ENCODE data around the gene SMIM12.

SMIM12 gene, protein sequence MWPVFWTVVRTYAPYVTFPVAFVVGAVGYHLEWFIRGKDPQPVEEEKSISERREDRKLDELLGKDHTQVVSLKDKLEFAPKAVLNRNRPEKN

DNA sequence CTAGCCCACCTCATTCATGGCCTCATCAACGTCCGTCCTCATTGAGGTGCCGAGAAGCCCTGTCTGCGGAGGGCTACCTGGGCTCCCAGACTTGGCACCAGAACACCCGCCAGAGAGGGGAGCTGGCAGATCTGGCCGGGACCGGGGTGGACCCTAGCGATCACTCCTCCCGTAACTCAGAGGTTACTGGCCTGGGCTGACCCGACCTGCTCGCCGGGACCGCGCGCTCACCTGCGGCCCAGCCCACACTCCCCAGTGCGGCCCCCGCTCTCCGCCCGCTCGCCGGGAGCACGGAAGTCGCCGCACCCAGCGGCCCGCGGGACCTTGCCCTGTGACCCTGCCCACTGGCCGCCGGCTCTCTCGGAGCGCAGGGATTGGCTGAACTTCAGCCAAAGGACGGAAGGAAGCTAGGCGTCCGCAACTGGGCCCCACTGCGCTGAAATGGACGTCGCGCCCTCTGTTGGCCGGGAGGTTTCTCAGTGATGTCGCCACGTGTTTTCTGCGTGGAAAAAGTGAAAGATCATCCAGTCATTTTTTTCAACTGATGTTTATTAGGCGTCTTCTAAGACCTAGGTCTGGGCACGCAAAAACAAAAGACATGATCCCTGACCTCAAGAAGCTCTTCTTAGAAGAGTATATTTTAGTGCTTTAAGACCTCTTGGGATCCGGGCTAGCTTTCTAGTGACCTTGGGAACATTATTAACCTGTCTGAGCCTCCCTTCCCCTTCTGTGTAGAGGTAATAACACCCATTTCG is at the start of gene SMIM12:
Gene SMIM12 (minus strand): TSS at position 304 of the 755 bp plus-strand sequence. CDS start 3,772 bp downstream, outside the sequence.
- Histone ChIP-seq H3K4me3 (ENCODE audit: low read length) (peak within 1 kb of the TSS; percentile 98), H3K36me3 (ENCODE audit: control insufficient read depth, insufficient read depth, low read length) (peaks cover 4% of the 10 kb centered on the region), H3K9ac (ENCODE audit: low read length) (peak within 1 kb of the TSS; percentile 99), H3K4me1 (ENCODE audit: control insufficient read depth, insufficient read depth, low read length) (peaks cover 20% of the 10 kb centered on the region), H3K27me3 (ENCODE audit: control insufficient read depth, insufficient read depth, low read length) (no peaks in the 10 kb centered on the region), H3K9me3 (ENCODE audit: control insufficient read depth, low read length) (no peaks in the 10 kb centered on the region)

GRCh38 chr1:34908369-34908768 is 48.8 kb upstream of the SMIM12 start:
- Histone ChIP-seq H3K9ac (ENCODE audit: low read length) (no peak overlapping the region), H3K36me3 (ENCODE audit: control insufficient read depth, insufficient read depth, low read length) (no peaks in the 10 kb centered on the region), H3K4me1 (ENCODE audit: control insufficient read depth, insufficient read depth, low read length) (no peaks in the 10 kb centered on the region)

GRCh38 chr1:34907487-34908090 is 48.0 kb upstream of the SMIM12 start:
- no peaks in the 10 kb centered on the region for H3K9me3 ChIP-seq (ENCODE audit: control insufficient read depth, low read length)
- H3K9ac ChIP-seq (ENCODE audit: low read length): no peak overlapping the region
- no peaks in the 10 kb centered on the region for H3K27me3 ChIP-seq (ENCODE audit: control insufficient read depth, insufficient read depth, low read length)
- H3K4me3 ChIP-seq (ENCODE audit: low read length): no peak overlapping the region
- H3K36me3 ChIP-seq (ENCODE audit: control insufficient read depth, insufficient read depth, low read length): no peaks in the 10 kb centered on the region
- no peaks in the 10 kb centered on the region for H3K4me1 ChIP-seq (ENCODE audit: control insufficient read depth, insufficient read depth, low read length)

More at GRCh38 chr1:34908369-34908768, 48.8 kb upstream of the SMIM12 start:
- Histone ChIP-seq H3K4me3 (ENCODE audit: low read length) (no peak overlapping the region), H3K27me3 (ENCODE audit: control insufficient read depth, insufficient read depth, low read length) (no peaks in the 10 kb centered on the region), H3K9me3 (ENCODE audit: control insufficient read depth, low read length) (no peaks in the 10 kb centered on the region)

GRCh38 chr1:34906756-34907155 is 47.2 kb upstream of the SMIM12 start:
- Histone ChIP-seq H3K27me3 (ENCODE audit: control insufficient read depth, insufficient read depth, low read length) (peaks cover 5% of the 10 kb centered on the region), H3K9me3 (ENCODE audit: control insufficient read depth, low read length) (no peaks in the 10 kb centered on the region), H3K36me3 (ENCODE audit: control insufficient read depth, insufficient read depth, low read length) (no peaks in the 10 kb centered on the region), H3K4me3 (ENCODE audit: low read length) (no peak overlapping the region), H3K9ac (ENCODE audit: low read length) (no peak overlapping the region), H3K4me1 (ENCODE audit: control insufficient read depth, insufficient read depth, low read length) (no peaks in the 10 kb centered on the region)

DNA sequence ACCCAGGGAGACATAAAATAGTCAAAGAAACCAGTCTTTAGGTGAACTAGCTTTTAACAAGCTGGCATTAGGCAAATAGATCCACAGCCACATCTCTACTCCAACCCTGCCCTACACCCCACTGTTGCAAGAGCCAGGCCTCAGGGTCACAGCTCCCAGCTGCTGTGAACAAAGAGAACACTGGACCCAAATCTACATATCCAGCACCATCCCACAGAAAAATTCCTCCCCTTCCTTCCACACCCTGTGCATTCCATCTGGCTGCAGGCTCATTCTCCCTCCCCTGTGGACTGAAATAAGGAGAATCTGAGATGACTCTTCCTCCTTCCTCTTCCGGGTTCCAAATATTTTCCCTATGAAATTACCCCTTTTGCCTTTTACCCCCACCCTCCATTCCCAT is 46.7 kb upstream of the SMIM12 start:
- no peaks in the 10 kb centered on the region for H3K36me3 ChIP-seq (ENCODE audit: control insufficient read depth, insufficient read depth, low read length)
- peaks cover 5% of the 10 kb centered on the region for H3K27me3 ChIP-seq (ENCODE audit: control insufficient read depth, insufficient read depth, low read length)
- no peaks in the 10 kb centered on the region for H3K4me1 ChIP-seq (ENCODE audit: control insufficient read depth, insufficient read depth, low read length)
- no peak overlapping the region for H3K9ac ChIP-seq (ENCODE audit: low read length)
- H3K9me3 ChIP-seq (ENCODE audit: control insufficient read depth, low read length): no peaks in the 10 kb centered on the region
- H3K4me3 ChIP-seq (ENCODE audit: low read length): no peak overlapping the region

DNA sequence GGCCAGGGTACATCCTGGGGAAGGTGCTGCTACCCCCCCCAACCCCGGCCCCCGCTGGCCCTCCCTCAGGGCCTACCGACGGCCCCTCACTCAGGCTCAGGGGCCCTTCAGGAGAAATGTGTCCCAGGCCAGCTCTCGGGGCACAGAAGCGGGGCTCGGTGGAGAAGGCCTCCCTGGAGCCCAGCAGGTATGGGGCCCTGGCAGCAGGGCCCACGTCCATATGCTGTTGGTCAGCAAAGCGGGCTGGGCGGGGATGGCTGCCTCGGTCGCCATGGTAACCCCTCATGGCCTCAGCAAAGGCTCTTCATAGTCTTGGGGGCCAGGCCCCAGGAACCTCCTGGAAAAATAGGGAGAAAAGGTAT is 45.5 kb upstream of the SMIM12 start:
- Histone ChIP-seq H3K27me3 (ENCODE audit: control insufficient read depth, insufficient read depth, low read length) (peaks cover 5% of the 10 kb centered on the region), H3K4me3 (ENCODE audit: low read length) (no peak overlapping the region), H3K9me3 (ENCODE audit: control insufficient read depth, low read length) (no peaks in the 10 kb centered on the region), H3K9ac (ENCODE audit: low read length) (no peak overlapping the region), H3K36me3 (ENCODE audit: control insufficient read depth, insufficient read depth, low read length) (no peaks in the 10 kb centered on the region), H3K4me1 (ENCODE audit: control insufficient read depth, insufficient read depth, low read length) (no peaks in the 10 kb centered on the region)

- H3K4me3 ChIP-seq (ENCODE audit: low read length): no peak overlapping the region
- no peak overlapping the region for H3K9ac ChIP-seq (ENCODE audit: low read length)
- H3K4me1 ChIP-seq (ENCODE audit: control insufficient read depth, insufficient read depth, low read length): no peaks in the 10 kb centered on the region
- no peaks in the 10 kb centered on the region for H3K36me3 ChIP-seq (ENCODE audit: control insufficient read depth, insufficient read depth, low read length)
- no peaks in the 10 kb centered on the region for H3K9me3 ChIP-seq (ENCODE audit: control insufficient read depth, low read length)
- peaks cover 5% of the 10 kb centered on the region for H3K27me3 ChIP-seq (ENCODE audit: control insufficient read depth, insufficient read depth, low read length)
Measured at GRCh38 chr1:34904236-34905097, 44.9 kb upstream of the SMIM12 start.

DNA sequence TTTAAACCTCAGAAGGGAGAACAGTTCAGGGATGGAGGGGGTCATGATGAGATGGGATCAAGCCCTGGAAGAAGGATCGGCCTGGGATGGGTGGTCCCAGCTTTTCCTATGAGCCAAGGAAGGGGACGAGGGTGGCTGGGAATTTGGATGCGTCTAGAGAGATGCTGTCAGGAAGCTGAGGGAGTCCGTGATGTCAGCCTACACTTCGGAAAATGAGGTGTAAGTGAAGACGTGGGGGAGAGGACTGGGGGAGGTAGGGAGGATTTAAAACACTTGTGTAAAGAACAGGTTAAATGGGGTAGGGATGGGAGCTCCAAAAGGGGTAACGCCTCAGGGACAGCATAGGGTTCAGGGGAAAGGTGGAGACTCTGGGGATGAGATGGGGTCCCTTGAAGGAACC is 42.4 kb upstream of the SMIM12 start:
- Histone ChIP-seq H3K36me3 (ENCODE audit: control insufficient read depth, insufficient read depth, low read length) (no peaks in the 10 kb centered on the region), H3K27me3 (ENCODE audit: control insufficient read depth, insufficient read depth, low read length) (peaks cover 5% of the 10 kb centered on the region), H3K9me3 (ENCODE audit: control insufficient read depth, low read length) (no peaks in the 10 kb centered on the region), H3K4me1 (ENCODE audit: control insufficient read depth, insufficient read depth, low read length) (no peaks in the 10 kb centered on the region), H3K9ac (ENCODE audit: low read length) (no peak overlapping the region), H3K4me3 (ENCODE audit: low read length) (no peak overlapping the region)

- H3K36me3 ChIP-seq (ENCODE audit: control insufficient read depth, insufficient read depth, low read length): no peaks in the 10 kb centered on the region
- H3K4me3 ChIP-seq (ENCODE audit: low read length): no peak overlapping the region
- H3K9ac ChIP-seq (ENCODE audit: low read length): no peak overlapping the region
- H3K27me3 ChIP-seq (ENCODE audit: control insufficient read depth, insufficient read depth, low read length): peaks cover 5% of the 10 kb centered on the region
- no peaks in the 10 kb centered on the region for H3K9me3 ChIP-seq (ENCODE audit: control insufficient read depth, low read length)
- no peaks in the 10 kb centered on the region for H3K4me1 ChIP-seq (ENCODE audit: control insufficient read depth, insufficient read depth, low read length)
Measured at GRCh38 chr1:34900775-34901502, 41.4 kb upstream of the SMIM12 start.

DNA sequence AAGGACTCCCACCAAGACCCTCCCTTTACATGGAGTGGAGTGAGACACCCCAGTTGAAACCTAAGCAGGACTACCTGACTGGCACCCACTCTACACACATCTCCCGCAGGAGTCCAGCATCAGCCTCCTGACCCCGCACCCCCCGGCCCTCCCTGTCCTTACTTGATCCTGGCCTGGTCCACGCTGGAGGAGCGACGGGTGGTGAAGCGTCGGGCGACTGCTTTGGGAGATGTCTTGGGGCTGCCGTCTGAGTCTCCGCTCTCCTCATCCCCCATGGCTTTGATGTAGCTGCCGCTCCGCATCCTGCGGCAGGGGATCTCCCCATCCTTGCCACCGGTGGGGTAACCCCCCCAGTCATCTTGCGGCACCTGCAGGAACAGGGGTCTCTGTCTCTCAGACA is 40.4 kb upstream of the SMIM12 start:
- Histone ChIP-seq H3K36me3 (ENCODE audit: control insufficient read depth, insufficient read depth, low read length) (no peaks in the 10 kb centered on the region), H3K4me1 (ENCODE audit: control insufficient read depth, insufficient read depth, low read length) (no peaks in the 10 kb centered on the region), H3K9ac (ENCODE audit: low read length) (no peak overlapping the region), H3K27me3 (ENCODE audit: control insufficient read depth, insufficient read depth, low read length) (peaks cover 5% of the 10 kb centered on the region), H3K9me3 (ENCODE audit: control insufficient read depth, low read length) (no peaks in the 10 kb centered on the region), H3K4me3 (ENCODE audit: low read length) (no peak overlapping the region)

- Histone ChIP-seq H3K4me1 (ENCODE audit: control insufficient read depth, insufficient read depth, low read length) (no peaks in the 10 kb centered on the region), H3K9me3 (ENCODE audit: control insufficient read depth, low read length) (no peaks in the 10 kb centered on the region), H3K27me3 (ENCODE audit: control insufficient read depth, insufficient read depth, low read length) (peaks cover 5% of the 10 kb centered on the region), H3K4me3 (ENCODE audit: low read length) (no peak overlapping the region), H3K9ac (ENCODE audit: low read length) (no peak overlapping the region), H3K36me3 (ENCODE audit: control insufficient read depth, insufficient read depth, low read length) (no peaks in the 10 kb centered on the region)
Measured at GRCh38 chr1:34899471-34899870, 39.9 kb upstream of the SMIM12 start.
